ENCODE results near the gene CEP41.

CEP41 gene

GRCh38 chr7:130475776-130476175 is 35.0 kb upstream of the CEP41 start:
- TF ChIP-seq TSHZ2 (CRISPR knock-in tag; IDR thresholded peaks at IDR 0.05) (no peak), ZNF8 (CRISPR knock-in tag; IDR thresholded peaks at IDR 0.05) (no peak), ZC3H10 (CRISPR knock-in tag; IDR thresholded peaks at IDR 0.05) (no peak), CSRNP3 (CRISPR knock-in tag; IDR thresholded peaks at IDR 0.05) (no peak), ESRRG (CRISPR knock-in tag; IDR thresholded peaks at IDR 0.05) (no peak), SNAI2 (CRISPR knock-in tag; IDR thresholded peaks at IDR 0.05) (no peak), PPARA (CRISPR knock-in tag; IDR thresholded peaks at IDR 0.05; ENCODE audit: borderline replicate concordance) (no peak), ISL1 (CRISPR knock-in tag; IDR thresholded peaks at IDR 0.05) (no peak)
- TF ChIP-seq, protein P1, sequence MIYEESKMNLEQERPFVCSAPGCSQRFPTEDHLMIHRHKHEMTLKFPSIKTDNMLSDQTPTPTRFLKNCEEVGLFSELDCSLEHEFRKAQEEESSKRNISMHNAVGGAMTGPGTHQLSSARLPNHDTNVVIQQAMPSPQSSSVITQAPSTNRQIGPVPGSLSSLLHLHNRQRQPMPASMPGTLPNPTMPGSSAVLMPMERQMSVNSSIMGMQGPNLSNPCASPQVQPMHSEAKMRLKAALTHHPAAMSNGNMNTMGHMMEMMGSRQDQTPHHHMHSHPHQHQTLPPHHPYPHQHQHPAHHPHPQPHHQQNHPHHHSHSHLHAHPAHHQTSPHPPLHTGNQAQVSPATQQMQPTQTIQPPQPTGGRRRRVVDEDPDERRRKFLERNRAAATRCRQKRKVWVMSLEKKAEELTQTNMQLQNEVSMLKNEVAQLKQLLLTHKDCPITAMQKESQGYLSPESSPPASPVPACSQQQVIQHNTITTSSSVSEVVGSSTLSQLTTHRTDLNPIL (CRISPR knock-in tag; IDR thresholded peaks at IDR 0.05; ENCODE audit: low read depth), result no peak
- no peak for ATAC-seq

GRCh38 chr7:130473876-130474275 is 33.1 kb upstream of the CEP41 start:
- no peak for TF ChIP-seq ZC3H10 (CRISPR knock-in tag; IDR thresholded peaks at IDR 0.05)
- no peak for TF ChIP-seq OSR1 (CRISPR knock-in tag; IDR thresholded peaks at IDR 0.05)
- TF ChIP-seq, protein P2, sequence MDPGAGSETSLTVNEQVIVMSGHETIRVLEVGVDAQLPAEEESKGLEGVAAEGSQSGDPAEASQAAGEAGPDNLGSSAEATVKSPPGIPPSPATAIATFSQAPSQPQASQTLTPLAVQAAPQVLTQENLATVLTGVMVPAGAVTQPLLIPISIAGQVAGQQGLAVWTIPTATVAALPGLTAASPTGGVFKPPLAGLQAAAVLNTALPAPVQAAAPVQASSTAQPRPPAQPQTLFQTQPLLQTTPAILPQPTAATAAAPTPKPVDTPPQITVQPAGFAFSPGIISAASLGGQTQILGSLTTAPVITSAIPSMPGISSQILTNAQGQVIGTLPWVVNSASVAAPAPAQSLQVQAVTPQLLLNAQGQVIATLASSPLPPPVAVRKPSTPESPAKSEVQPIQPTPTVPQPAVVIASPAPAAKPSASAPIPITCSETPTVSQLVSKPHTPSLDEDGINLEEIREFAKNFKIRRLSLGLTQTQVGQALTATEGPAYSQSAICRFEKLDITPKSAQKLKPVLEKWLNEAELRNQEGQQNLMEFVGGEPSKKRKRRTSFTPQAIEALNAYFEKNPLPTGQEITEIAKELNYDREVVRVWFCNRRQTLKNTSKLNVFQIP (CRISPR knock-in tag; IDR thresholded peaks at IDR 0.05; ENCODE audit: borderline replicate concordance, low read depth), result no peak
- TF ChIP-seq ARNTL (CRISPR knock-in tag; IDR thresholded peaks at IDR 0.05; ENCODE audit: borderline replicate concordance, low read depth), result no peak
- no peak for TF ChIP-seq ZNF565 (CRISPR knock-in tag; conservative IDR thresholded peaks at IDR 0.05; ENCODE audit: low read depth)
- no peak for TF ChIP-seq ISL1 (CRISPR knock-in tag; IDR thresholded peaks at IDR 0.05)
- TF ChIP-seq CSRNP3 (CRISPR knock-in tag; IDR thresholded peaks at IDR 0.05), result no peak
- no peak for TF ChIP-seq ZNF8 (CRISPR knock-in tag; IDR thresholded peaks at IDR 0.05)
- TF ChIP-seq BACH2 (CRISPR knock-in tag; IDR thresholded peaks at IDR 0.05; ENCODE audit: borderline replicate concordance), result no peak
- TF ChIP-seq ZNF70 (CRISPR knock-in tag; IDR thresholded peaks at IDR 0.05), result no peak
- no peak for TF ChIP-seq TOX (CRISPR knock-in tag; IDR thresholded peaks at IDR 0.05; ENCODE audit: borderline replicate concordance)
- no peak for ATAC-seq

DNA sequence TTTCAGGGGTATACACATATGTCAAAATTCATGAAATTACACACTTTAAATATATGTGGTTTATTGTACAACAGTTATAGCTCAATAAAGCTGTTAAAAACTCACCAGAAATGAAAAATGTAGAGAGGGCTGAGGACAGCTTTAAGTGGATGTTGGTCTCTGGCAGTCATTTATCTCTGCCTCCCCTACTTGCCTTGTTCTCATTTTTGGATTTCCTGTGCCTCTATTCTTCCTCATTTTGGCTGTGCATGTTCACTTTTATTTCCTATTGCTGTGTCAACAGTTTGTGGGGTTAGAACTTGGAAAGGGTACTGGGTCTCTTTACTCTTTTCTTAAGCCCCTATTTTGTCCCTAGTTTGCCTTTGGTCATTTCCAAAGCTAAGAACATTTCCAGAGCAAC is 32.5 kb upstream of the CEP41 start:
- no peak for ATAC-seq
- no peak for TF ChIP-seq TCF4 (CRISPR knock-in tag; IDR thresholded peaks at IDR 0.05; ENCODE audit: borderline replicate concordance)
- TF ChIP-seq GLIS3 (CRISPR knock-in tag; IDR thresholded peaks at IDR 0.05), result no peak

DNA sequence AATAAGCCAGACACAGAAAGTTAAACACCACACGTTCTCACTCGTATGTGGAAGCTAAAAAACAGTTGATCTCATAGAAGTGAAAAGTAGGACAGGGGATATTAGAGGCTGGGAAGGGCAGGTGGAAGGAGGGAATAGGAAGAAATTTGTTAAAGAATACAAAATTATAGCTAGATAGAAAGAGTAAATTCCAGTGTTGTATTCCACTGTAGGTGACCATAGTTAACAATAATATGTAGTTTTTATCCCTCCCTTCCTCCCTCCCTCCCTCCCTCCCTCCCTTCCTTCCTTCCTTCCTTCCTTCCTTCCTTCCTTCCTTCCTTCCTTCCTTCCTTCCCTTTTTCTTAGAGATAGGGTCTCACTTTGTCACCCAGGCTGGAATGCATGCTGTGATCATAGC is 31.2 kb upstream of the CEP41 start:
- no peak for TF ChIP-seq TCF4 (CRISPR knock-in tag; IDR thresholded peaks at IDR 0.05; ENCODE audit: borderline replicate concordance)
- TF ChIP-seq ZNF70 (CRISPR knock-in tag; IDR thresholded peaks at IDR 0.05), result no peak
- no peak for TF ChIP-seq RARB (CRISPR knock-in tag; IDR thresholded peaks at IDR 0.05)
- TF ChIP-seq BACH2 (CRISPR knock-in tag; IDR thresholded peaks at IDR 0.05; ENCODE audit: borderline replicate concordance), result no peak
- ATAC-seq, result no peak

Data from SK-N-SH treated with all-trans-retinoic acid at 6 μM for 48 hours (cell line).